Effector memory CD4-positive, alpha-beta T cell (primary cell): ENCODE data around the gene NOS1AP.

Source experiments
- DNase-seq, 3 donors: peaks; one replicate each; pipeline ENCODE4 v3.0.0-alpha.2; 2020
- H3K27ac ChIP-seq: 2 replicates; pipeline ENCODE4 v1.7.0; 2013; ENCODE audit warnings: mild to moderate bottlenecking, low read length, moderate library complexity; ENCODE audit not compliant: insufficient read depth, poor library complexity, severe bottlenecking
- H3K27me3 ChIP-seq: replicated peaks from 2 replicates; pipeline ENCODE4 v1.7.0; 2013; ENCODE audit warnings: mild to moderate bottlenecking, low read length; ENCODE audit not compliant: insufficient read depth, control insufficient read depth, poor library complexity, severe bottlenecking
- H3K36me3 ChIP-seq: 2 replicates; pipeline ENCODE4 v1.7.0; 2013; ENCODE audit warnings: mild to moderate bottlenecking, low read length, moderate library complexity; ENCODE audit not compliant: control insufficient read depth, insufficient read depth
- H3K4me1 ChIP-seq: 2 replicates; pipeline ENCODE4 v1.7.0; 2013; ENCODE audit warnings: low read length, mild to moderate bottlenecking; ENCODE audit not compliant: control insufficient read depth, insufficient read depth, poor library complexity, severe bottlenecking
- H3K4me3 ChIP-seq: 2 replicates; pipeline ENCODE4 v1.7.0; 2013; ENCODE audit warnings: low read length, low read depth, mild to moderate bottlenecking; ENCODE audit not compliant: insufficient read depth, poor library complexity, severe bottlenecking
- H3K9me3 ChIP-seq: 2 replicates; pipeline ENCODE4 v1.7.0; 2013; ENCODE audit warnings: mild to moderate bottlenecking, low read length, moderate library complexity; ENCODE audit not compliant: control insufficient read depth

The NOS1AP gene

DNA sequence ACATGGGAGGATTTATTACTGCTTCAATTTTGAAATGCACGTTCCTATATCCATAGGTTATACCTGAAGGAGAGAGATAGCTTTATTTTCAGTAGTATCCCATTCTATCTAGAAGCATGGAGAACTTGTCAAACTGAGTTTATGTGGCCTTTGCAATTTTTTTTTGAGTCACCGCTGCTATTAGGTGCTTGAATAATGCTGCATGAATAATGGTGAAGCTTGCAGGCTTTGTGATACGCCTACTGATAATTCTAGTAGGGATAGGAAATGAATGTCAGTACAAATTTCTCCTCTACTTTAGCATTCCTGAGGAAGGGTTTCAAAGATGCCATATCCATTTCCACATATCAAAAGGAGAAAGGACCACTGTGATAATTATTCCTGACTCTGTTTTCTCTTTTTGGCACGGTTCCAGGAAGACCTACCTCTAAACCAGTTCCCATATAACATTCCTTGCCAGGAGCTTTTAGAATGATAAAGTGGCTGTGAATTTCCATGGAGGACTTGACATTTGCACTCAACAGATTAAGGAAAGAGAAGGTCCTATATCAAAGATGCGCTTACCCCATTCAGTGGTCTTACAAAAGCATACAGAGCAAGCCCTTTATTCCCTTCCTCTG, 223.7 kb downstream of the NOS1AP start:
- H3K9me3 ChIP-seq, result no peaks in the 10 kb centered on the region
- no peaks in the 10 kb centered on the region for H3K36me3 ChIP-seq
- no peak overlapping the region for H3K27ac ChIP-seq
- no peak for DNase-seq
- H3K4me1 ChIP-seq, result no peaks in the 10 kb centered on the region
- H3K4me3 ChIP-seq, result no peak overlapping the region
- no peaks in the 10 kb centered on the region for H3K27me3 ChIP-seq

DNA sequence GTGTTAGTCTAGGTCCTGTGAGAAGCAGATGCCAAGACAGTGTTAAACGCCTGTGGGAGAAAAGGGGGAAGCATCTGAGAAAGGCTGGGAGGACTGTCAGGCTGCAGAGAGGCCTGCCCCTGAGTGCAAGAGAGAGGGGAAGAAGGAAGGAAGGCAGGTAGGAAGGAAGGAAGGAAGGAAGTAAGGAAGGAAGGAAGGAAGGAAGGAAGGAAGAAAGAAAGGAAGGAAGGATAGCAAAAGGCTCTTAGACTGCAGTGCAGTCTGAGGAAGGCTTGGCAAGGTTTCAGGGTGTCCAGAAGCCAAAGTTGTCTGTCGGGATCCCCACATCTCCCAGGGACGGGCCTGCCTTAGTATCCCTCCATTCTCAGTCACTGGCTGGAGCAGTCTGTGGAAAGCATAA, 224.5 kb downstream of the NOS1AP start:
- H3K9me3 ChIP-seq, result no peaks in the 10 kb centered on the region
- no peaks in the 10 kb centered on the region for H3K27me3 ChIP-seq
- no peak overlapping the region for H3K4me3 ChIP-seq
- DNase-seq, result no peak
- H3K36me3 ChIP-seq, result no peaks in the 10 kb centered on the region
- no peaks in the 10 kb centered on the region for H3K4me1 ChIP-seq
- no peak overlapping the region for H3K27ac ChIP-seq

DNA sequence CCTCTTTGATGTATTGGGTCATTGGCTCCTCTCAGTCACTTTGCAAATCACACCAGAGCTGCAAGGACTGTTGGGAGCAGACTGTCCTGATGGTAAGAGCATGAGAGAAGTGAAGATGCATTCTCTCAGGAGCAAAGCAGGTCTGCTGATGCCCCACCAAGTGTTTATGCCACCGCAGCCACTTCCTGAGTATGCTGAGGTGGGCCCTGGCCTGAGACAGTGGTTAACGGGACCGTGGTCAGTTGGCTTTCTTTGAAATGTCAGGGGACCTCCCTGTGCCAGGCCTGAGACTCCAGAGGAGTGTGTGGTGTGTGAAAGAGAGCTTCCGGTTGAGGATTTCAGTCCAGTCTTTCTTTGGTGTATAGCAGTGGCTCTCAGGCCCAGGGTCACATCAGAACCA, 227.7 kb downstream of the NOS1AP start:
- no peaks in the 10 kb centered on the region for H3K4me1 ChIP-seq
- DNase-seq, result no peak
- H3K4me3 ChIP-seq, result no peak overlapping the region
- H3K36me3 ChIP-seq, result no peaks in the 10 kb centered on the region
- H3K27me3 ChIP-seq, result no peaks in the 10 kb centered on the region
- no peak overlapping the region for H3K27ac ChIP-seq
- no peaks in the 10 kb centered on the region for H3K9me3 ChIP-seq

DNA sequence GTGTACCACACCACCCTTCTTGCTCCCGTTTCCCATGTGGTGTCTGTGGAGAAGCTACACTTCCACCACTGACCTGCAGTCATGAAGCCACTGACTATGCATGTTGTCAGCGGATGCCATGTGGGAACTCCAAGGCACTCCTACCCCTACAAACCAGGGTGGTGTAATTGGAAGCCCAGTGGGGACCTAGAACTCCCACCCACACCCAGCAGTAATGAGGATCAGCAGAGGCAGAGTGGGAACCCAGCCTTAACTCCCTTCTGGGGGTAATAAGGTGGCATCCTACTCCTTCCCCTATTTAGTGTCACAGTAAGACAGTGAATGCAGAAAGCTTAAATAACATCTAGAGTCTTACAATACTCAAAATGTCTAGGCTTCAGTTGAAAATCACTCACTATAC, 228.8 kb downstream of the NOS1AP start:
- H3K4me3 ChIP-seq, result no peak overlapping the region
- no peak for DNase-seq
- H3K27me3 ChIP-seq, result no peaks in the 10 kb centered on the region
- no peaks in the 10 kb centered on the region for H3K36me3 ChIP-seq
- no peaks in the 10 kb centered on the region for H3K4me1 ChIP-seq
- H3K27ac ChIP-seq, result no peak overlapping the region
- no peaks in the 10 kb centered on the region for H3K9me3 ChIP-seq

DNA sequence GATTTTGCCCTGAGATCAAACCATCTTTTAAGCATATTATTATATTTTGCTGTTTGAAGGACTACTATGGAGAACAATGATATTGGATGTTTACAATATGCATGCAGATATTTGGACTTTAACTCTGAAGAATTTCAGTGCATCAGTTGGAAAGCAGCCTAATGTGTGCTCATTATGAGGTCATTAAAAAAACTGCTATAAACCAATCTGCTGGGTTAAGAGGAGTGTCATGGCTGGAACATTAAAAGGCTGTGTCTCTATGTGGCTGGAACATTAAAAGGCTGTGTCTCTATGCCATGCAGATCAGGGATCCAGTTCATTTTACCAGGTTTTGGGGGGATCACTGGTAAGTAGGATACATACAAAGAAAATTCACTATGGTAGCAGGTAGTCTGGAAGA, 229.5 kb downstream of the NOS1AP start:
- no peak for DNase-seq
- Histone ChIP-seq H3K27ac (no peak overlapping the region), H3K4me3 (no peak overlapping the region), H3K27me3 (no peaks in the 10 kb centered on the region), H3K36me3 (no peaks in the 10 kb centered on the region), H3K4me1 (no peaks in the 10 kb centered on the region), H3K9me3 (no peaks in the 10 kb centered on the region)

DNA sequence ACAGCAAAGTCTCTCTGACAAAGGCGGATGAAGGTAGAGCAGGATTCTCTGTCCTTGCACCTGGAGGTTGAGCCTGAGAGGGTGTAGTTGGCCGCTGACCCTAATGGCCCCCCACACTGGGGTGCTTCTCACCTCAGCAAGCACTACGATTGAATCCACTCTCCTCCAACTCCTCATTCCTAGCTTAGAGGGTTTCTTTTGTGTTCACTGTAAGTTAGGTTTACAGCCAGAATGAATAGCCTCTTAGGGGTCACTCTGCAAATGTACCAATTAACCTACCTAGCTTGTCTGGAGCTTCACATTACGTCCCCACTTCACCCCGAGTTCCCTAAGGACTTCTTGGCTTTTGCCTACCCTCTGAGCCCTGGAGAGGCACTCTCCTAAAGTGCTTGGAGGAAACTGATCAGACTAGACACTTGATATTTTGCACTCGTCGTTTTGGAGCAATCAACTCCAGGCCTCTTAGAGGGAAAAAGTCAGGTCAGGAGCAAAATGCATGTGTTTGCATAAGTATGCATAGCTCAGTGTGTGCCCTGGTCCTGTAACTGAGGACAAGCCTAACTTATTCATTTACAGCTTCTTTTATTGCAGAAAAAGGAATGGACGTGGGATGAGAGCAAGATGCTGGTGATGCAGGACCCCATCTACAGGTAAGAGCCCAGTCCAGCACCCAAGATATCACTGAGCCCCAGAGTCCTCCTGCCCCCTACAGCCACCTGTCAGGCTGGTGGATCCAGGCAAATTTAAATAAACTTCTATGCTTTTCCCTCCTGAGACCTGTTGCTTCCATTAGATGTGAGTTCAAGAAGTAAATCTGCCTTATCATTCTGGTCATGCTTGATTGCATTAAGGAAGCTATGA, 230.8 kb downstream of the NOS1AP start:
- Histone ChIP-seq H3K9me3 (no peaks in the 10 kb centered on the region), H3K36me3 (no peaks in the 10 kb centered on the region), H3K27ac (no peak overlapping the region), H3K27me3 (no peaks in the 10 kb centered on the region), H3K4me3 (no peak overlapping the region), H3K4me1 (no peaks in the 10 kb centered on the region)
- no peak for DNase-seq

DNA sequence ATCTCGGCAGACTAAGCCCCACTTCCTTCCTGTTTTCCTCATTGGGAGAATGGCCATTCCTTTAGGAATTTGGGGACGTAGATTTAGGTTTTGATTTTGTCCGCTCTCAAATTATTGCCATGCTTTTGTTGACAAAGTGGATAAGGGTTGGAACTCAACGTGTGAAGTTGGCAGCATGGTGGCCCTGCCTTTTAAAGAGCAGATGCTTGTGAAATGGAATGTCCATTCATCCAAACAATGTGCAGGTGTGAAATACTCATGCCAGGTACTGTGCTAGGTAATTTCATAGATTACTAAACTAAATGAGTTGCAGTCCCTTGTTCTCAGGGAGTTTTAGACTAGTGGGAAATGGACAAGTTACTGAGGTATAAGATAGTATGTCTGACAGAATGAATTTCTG, 232.2 kb downstream of the NOS1AP start:
- no peak for DNase-seq
- Histone ChIP-seq H3K9me3 (no peaks in the 10 kb centered on the region), H3K4me1 (no peaks in the 10 kb centered on the region), H3K27me3 (no peaks in the 10 kb centered on the region), H3K27ac (no peak overlapping the region), H3K36me3 (no peaks in the 10 kb centered on the region), H3K4me3 (no peak overlapping the region)

DNA sequence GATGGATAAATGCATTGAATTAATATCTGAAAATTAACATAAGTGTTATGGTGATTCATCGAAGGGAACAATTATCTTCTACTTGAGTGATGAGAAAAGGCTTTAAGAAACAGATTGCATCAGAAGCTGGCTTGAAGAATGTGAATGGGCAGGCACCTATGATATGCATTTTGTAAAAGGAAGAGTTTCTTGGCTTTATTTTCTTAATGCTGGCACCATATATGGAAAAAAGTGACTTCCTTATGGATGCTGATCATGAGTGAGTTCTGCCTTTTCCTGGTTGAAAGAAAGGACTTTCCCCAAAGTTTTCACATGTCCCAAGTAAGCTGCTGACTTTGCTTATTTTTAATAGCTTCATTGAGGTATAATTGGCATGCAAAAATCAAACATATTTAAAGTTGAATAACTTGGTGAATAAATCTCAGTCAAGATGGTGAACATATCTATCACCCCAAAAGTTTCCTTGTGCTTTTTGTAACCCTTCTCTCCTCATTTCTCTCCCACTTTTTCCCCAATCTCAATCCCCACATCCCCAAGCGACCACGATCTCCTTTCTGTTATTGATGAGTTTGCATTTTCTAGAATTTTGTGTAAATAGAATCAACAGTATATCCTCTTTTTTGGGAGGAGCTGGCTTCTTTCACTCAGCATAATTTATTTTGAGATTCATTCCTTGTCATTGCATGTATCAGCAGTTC, 233.0 kb downstream of the NOS1AP start:
- DNase-seq, result no peak
- H3K27me3 ChIP-seq, result no peaks in the 10 kb centered on the region
- no peaks in the 10 kb centered on the region for H3K4me1 ChIP-seq
- no peak overlapping the region for H3K27ac ChIP-seq
- H3K9me3 ChIP-seq, result no peaks in the 10 kb centered on the region
- H3K4me3 ChIP-seq, result no peak overlapping the region
- no peaks in the 10 kb centered on the region for H3K36me3 ChIP-seq

DNA sequence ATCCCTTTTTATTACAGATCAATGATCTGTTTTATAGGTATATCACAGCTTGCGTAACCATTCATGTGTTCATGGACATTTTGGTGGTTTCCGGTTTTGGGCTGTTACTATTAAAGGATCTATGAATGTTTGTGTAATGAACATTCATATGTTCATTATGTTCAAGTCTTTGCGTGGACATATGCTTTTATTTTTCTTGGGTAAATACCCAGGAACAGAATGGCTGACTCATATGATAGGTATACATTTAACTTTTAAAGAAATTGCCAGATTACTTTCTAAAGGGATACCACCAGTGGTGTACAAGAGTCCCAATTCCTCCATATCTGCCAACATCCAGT, 233.5 kb downstream of the NOS1AP start:
- Histone ChIP-seq H3K9me3 (no peaks in the 10 kb centered on the region), H3K36me3 (no peaks in the 10 kb centered on the region), H3K27me3 (no peaks in the 10 kb centered on the region), H3K4me3 (no peak overlapping the region), H3K4me1 (no peaks in the 10 kb centered on the region), H3K27ac (no peak overlapping the region)
- DNase-seq, result no peak

DNA sequence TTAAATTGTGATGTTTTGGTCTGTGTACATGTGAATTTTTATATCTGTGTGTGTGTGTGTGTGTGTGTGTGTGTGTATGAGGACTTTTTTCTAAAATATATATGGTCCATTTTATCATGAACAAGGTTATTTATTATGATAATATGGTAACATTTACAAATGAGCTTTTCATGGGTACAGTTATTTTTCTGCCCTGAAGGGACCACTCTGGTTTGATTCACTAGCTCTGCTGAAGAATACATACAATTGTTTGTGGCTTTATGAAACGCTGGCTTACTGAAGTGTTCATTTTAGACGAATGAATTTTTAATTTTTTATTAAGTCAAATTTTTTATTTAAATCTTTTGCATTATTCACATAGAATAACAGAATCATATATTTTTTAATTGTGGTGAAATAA, 235.2 kb downstream of the NOS1AP start:
- Histone ChIP-seq H3K27ac (no peak overlapping the region), H3K36me3 (no peaks in the 10 kb centered on the region), H3K27me3 (no peaks in the 10 kb centered on the region), H3K4me1 (no peaks in the 10 kb centered on the region), H3K4me3 (no peak overlapping the region), H3K9me3 (no peaks in the 10 kb centered on the region)
- no peak for DNase-seq
